ENCODE measurements around the gene RFC2.
"Not testable (repeated sequence)": the region's sequence is repeated elsewhere in the genome, so short reads cannot be mapped to it uniquely, and the experiment has no call there.

Gene RFC2

DNA sequence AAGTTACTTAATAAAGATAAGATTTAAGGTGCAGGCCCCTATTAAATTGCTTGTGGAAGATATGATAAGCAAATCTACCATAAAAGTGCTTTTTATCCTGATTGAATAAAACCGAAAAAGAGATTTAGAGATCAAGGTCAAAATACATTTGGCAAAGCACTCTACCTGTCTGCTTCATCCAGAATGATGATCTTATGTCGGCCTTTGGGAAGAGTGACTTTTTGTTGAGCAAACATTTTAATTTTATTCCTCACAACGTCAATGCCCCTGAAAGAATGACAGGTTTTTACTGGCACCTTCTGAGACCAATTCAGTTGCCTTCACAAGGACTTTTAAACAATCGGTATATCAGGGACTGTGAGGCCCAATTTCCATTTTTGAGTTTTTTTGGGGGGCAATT, 7.7 kb downstream of the RFC2 start:
- DNase-seq: no peak

DNA sequence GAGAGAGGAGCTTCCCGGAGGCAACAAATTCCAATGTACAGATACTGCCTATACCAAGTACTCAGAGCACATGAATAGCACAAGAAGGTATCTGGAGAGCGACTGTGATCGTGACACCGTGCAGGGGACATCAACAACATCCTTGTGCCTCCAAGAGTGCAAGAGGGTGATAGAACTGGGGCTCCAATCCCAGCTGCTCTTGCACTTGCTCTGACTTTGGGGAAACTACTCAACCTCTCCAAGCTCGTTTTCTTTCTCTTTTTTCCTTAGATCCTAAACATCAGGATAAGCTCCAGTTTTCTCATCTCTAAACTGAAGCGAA, 12.1 kb downstream of the RFC2 start:
- DNase-seq: no peak

GRCh38 chr7:74240482-74240881, 13.7 kb downstream of the RFC2 start:
- DNase-seq: no peak

GRCh38 chr7:74236284-74236683, 17.9 kb downstream of the RFC2 start:
- DNase-seq: no peak

- DNase-seq: no peak
Observed at GRCh38 chr7:74235518-74236268, 18.5 kb downstream of the RFC2 start.

GRCh38 chr7:74233655-74234285, 20.4 kb downstream of the RFC2 start:
- DNase-seq: no peak

GRCh38 chr7:74231232-74231590, 23.0 kb downstream of the RFC2 start:
- DNase-seq: no peak

DNA sequence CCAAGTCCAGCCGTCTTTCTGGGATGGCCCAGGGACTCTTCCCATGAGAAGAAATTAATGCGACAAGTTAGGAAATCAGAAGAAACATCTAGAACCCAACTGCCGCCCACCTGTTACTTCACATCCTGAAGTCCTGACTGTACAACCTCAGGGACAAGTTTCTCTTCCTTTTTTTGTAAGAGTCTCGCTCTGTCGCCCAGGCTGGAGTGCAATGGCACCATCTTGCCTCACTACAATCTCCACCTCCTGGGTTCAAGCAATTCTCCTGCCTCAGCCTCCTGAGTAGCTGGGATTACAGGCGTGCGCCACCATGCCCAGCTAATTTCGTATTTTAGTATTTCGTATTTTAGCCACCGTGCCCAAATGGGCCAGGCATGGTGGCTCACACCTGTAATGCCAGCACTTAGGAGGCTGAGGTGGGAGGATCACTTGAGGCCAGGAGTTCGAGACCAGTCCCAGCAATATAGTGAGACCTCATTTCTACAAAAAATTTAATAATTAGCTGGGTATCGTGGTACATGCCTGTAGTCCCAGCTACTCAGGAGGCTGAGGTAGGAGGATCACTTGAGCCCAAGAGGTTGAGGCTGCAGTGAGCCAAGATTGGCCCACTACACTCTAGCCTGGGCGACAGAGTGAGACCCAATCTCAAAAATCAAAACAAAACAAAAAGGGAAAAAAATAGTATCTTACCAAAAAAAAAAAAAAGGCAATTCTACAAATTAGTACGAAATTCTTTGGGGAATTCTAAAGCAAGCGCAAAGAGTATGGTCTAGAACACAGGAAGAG, 23.6 kb downstream of the RFC2 start:
- DNase-seq: no peak

- DNase-seq: no peak
Observed at GRCh38 chr7:74228951-74229900, 25.0 kb downstream of the RFC2 start.

GRCh38 chr7:74226633-74227032, 27.6 kb downstream of the RFC2 start:
- no peak for DNase-seq

DNA sequence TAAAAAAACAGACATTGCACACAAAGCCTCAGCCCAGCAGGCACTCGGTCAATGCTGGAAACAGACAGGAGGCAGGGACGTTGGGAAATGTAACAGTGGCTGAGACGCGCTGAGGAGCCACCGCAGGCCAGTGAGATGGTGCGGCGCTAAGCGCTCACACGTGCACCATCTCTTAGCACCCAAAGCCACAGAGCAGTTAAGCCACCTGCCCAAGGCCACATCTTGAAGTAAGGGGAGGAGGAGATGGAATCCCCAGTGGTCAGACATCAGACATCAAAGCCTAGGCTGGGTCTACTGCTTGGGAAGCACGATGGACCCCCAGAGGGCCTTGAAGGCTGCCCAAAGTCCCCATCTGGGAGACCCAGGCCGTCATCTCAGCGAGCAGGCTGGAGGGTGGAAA, 28.8 kb downstream of the RFC2 start:
- no peak for DNase-seq

DNA sequence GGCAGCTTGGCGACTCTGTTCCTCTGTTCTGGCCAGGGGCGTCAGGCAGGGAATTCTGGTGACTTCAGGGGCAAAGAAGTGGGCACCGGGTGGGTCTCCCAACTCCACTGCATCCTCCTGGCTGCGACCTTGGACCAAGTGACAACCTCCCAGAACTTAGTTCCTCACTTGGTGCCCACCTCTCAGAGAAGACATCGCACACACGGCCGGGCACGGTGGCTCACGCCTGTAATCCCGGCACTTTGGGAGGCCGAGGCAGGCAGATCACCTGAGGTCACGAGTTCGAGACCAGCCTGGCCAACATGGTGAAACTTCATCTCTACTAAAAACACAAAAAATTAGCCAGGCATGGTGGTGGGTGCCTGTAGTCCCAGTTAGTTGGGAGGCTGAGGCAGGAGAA, 29.3 kb downstream of the RFC2 start:
- DNase-seq: not testable (repeated sequence)

- DNase-seq: no peak
Observed at GRCh38 chr7:74224511-74224832, 29.7 kb downstream of the RFC2 start.

- DNase-seq: no peak
Observed at GRCh38 chr7:74223711-74224510, 30.3 kb downstream of the RFC2 start.

- no peak for DNase-seq
Observed at GRCh38 chr7:74222851-74223710, 31.1 kb downstream of the RFC2 start.

GRCh38 chr7:74221713-74222112, 32.5 kb downstream of the RFC2 start:
- no peak for DNase-seq

DNA sequence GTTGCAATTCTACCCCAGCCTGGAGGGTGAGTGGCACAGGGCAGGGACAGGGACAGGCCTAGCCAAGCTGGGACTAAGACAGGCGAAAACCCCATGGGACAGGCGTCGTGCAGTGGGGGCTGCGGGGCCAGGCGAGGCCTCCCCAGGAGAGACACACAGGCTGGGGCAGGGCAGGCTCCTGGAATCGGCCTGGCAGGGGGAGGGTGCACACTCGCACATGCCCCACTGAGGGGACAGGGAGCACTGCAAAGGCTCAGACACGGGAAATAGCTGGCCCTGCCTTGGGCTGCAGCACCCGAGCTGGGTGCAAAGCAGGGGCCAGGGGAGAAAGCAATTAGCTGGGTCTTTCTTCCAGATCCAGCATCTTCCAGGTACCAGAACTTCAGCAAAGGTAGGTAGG, 34.0 kb downstream of the RFC2 start:
- DNase-seq: no peak

GRCh38 chr7:74219416-74219815, 34.8 kb downstream of the RFC2 start:
- DNase-seq: no peak

DNA sequence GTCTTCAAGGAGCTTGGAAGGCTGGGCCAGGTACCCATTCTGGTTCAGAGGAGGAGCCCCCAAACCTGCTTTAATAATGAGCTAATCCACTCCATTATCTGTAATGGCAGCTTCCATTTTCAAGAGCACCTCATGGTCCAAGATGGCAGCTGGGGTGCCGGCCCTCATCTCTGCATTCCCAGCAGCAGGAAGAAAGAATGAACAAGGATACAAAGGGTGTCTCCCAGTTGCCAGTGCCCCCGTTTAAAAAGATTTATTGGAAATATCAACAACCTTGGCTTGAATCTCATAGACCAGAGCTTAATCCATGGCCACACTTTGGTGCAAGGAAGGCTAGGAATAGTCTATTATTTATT, 35.9 kb downstream of the RFC2 start:
- no peak for DNase-seq

GRCh38 chr7:74217455-74218342, 36.5 kb downstream of the RFC2 start:
- peak in 1 of 2 experiments; percentile 19 for DNase-seq

All from NCI-H524 (cell line).